GM18505 (cell line): ENCODE data around the gene STX1B.

Experiments
- ATAC-seq: cut with Tn5 transposase; IDR thresholded peaks from one replicate; pipeline ENCODE4 v1.9.1; 2021; ENCODE audit not compliant: unreplicated experiment
- POLR2A ChIP-seq: IDR thresholded peaks from 4 replicates; pipeline ENCODE4 v1.6.1; 2011; ENCODE audit warnings: borderline replicate concordance; ENCODE audit not compliant: insufficient read depth, insufficient read length; ENCODE audit errors: extremely low read depth

STX1B gene

GRCh38 chr16:30969246-30969842 lies 41.1 kb downstream of the STX1B start:
- ATAC-seq: no peak

GRCh38 chr16:30967795-30968194 lies 42.6 kb downstream of the STX1B start:
- TF ChIP-seq POLR2A: no peak
- no peak for ATAC-seq

More at GRCh38 chr16:30969246-30969842, 41.1 kb downstream of the STX1B start:
- no peak for TF ChIP-seq POLR2A

GRCh38 chr16:30966033-30966619 lies 44.3 kb downstream of the STX1B start:
- ATAC-seq: no peak

GRCh38 chr16:30965436-30965835 lies 45.0 kb downstream of the STX1B start:
- no peak for ATAC-seq

More at GRCh38 chr16:30966033-30966619, 44.3 kb downstream of the STX1B start:
- TF ChIP-seq POLR2A: no peak

GRCh38 chr16:30964574-30965226 lies 45.7 kb downstream of the STX1B start:
- ATAC-seq: no peak

More at GRCh38 chr16:30965436-30965835, 45.0 kb downstream of the STX1B start:
- no peak for TF ChIP-seq POLR2A

GRCh38 chr16:30963925-30964511 lies 46.4 kb downstream of the STX1B start:
- no peak for ATAC-seq
- no peak for TF ChIP-seq POLR2A

More at GRCh38 chr16:30964574-30965226, 45.7 kb downstream of the STX1B start:
- TF ChIP-seq POLR2A: no peak

GRCh38 chr16:30961384-30961783 lies 49.1 kb downstream of the STX1B start:
- TF ChIP-seq POLR2A: no peak
- ATAC-seq: no peak

- ATAC-seq: peak; percentile 32
- no peak for TF ChIP-seq POLR2A
These were observed 52.0 kb downstream of the STX1B start for GRCh38 chr16:30958175-30959079.

- peak; percentile 57 for TF ChIP-seq POLR2A
- ATAC-seq: peak; percentile 64
These were observed 52.8 kb downstream of the STX1B start, which contains the start of gene SETD1A for GRCh38 chr16:30957456-30958174. Gene SETD1A (plus strand): TSS chr16:30957754. CDS start chr16:30958732, 978 bp downstream.

GRCh38 chr16:30956601-30957455 lies 53.6 kb downstream of the STX1B start:
- TF ChIP-seq POLR2A: peak; percentile 7
- ATAC-seq: peak; percentile 54

GRCh38 chr16:30954993-30955392 lies 55.4 kb downstream of the STX1B start:
- ATAC-seq: no peak
- TF ChIP-seq POLR2A: no peak
